Breast epithelium (tissue), 3 donors: Measurements from ENCODE around the gene TPRG1.

Source experiments
- CTCF ChIP-seq, 3 donors: fragments of 450-650 bp; IDR thresholded peaks; one replicate each; pipeline ENCODE4 v1.5.1; 2016 to 2017; ENCODE audit warnings: antibody characterized with exemption in 3 of 3, mild to moderate bottlenecking in 3 of 3, moderate library complexity in 3 of 3
- POLR2AphosphoS5 ChIP-seq, 3 donors: sonication (generic); formaldehyde crosslinking; IDR thresholded peaks; one replicate each; pipeline ENCODE4 v1.6.1; 2017; ENCODE audit warnings: antibody characterized with exemption in 3 of 3

- TF ChIP-seq CTCF (IDR thresholded peaks at IDR 0.05) (no peak), POLR2AphosphoS5 (IDR thresholded peaks at IDR 0.05) (no peak)
Measured at GRCh38 chr3:189322339-189322738, 150.6 kb downstream of the TPRG1 start.
